ENCODE measurements around the gene CCDC167.

DNA sequence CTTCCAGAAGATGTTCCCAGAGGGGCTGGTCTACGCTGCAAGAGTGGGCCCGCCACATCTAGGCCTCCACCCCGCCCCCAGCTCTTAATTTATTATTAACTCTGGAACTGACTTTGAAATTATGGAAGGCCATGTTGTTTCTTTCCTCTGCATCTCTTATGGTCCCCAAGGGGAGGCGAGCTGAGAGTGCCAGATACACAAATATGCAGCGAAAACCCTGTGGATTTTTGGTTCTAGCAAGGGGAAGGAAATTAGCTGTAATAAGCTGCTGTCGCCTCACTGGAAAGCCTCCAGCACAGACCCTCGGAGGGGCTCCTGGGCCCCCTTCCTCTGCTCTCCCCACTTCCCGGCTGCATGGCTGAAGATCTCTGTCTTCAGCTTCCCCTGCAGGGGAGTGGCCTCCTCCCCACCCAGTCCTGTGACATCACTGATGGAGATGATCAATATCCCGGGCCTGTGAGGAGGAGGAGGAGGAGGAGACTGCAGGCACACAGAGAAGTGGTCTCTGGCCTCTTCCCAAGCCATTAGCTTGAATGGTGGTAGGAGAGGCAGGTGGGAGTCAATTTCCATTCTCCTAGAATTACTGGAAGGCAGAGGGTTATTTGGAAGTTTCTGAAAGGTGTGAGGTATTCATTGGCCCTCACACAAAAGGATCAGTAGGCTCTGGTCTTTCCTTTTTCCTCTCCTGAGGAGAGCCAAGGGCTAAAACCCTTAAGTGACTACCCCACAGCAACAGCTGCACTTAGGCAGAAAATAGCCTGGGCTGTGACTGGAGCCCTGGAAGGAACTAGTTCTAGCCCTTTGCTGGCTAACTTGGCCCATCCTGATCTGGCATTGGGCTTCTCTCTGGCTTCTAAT lies 39.7 kb upstream of the CCDC167 start:
- TF ChIP-seq, protein P1, sequence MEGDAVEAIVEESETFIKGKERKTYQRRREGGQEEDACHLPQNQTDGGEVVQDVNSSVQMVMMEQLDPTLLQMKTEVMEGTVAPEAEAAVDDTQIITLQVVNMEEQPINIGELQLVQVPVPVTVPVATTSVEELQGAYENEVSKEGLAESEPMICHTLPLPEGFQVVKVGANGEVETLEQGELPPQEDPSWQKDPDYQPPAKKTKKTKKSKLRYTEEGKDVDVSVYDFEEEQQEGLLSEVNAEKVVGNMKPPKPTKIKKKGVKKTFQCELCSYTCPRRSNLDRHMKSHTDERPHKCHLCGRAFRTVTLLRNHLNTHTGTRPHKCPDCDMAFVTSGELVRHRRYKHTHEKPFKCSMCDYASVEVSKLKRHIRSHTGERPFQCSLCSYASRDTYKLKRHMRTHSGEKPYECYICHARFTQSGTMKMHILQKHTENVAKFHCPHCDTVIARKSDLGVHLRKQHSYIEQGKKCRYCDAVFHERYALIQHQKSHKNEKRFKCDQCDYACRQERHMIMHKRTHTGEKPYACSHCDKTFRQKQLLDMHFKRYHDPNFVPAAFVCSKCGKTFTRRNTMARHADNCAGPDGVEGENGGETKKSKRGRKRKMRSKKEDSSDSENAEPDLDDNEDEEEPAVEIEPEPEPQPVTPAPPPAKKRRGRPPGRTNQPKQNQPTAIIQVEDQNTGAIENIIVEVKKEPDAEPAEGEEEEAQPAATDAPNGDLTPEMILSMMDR (IDR thresholded peaks at IDR 0.05): no peak
- TF ChIP-seq EZH2 (IDR thresholded peaks at IDR 0.05; ENCODE audit: borderline replicate concordance, insufficient read depth, low read depth, low read length, poor library complexity, severe bottlenecking): no peak

All from B cell (primary cell).